Measurements from ENCODE around the gene HOXA3.

The HOXA3 gene

DNA sequence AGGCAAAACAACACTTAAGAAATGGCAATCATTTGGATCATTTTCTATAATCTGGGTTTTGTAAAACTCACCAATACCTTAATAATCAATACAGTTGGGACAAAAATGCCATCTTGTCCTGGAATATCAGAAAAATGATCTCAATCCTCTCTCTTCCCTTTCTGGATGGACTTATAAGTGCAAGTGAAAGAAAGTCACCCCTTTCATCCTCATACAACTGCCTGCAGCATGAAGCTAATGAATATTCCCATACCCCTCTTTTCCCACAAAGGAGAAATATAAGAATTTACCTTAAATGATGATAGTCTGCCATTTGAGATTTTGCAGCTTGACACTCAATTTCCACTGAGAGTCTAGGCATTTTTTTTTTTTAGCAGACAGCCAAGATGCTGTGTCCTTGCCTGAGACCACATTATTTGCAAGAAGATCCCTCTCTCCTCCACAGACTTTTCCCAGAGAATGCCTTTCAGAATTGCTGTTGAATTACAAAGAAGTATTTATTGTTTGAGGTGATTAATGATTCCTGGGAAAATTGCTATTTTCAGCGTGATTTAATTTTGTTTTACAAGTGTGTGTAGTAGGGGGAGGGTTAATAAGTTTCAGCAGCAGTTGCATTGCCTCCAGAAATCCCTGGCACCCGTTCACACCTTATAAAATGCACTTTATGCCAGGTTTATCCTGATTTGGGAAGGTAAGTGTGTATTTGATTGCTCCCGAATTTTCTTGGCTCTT is 25.6 kb downstream of the HOXA3 start:
- TF ChIP-seq, protein P1, sequence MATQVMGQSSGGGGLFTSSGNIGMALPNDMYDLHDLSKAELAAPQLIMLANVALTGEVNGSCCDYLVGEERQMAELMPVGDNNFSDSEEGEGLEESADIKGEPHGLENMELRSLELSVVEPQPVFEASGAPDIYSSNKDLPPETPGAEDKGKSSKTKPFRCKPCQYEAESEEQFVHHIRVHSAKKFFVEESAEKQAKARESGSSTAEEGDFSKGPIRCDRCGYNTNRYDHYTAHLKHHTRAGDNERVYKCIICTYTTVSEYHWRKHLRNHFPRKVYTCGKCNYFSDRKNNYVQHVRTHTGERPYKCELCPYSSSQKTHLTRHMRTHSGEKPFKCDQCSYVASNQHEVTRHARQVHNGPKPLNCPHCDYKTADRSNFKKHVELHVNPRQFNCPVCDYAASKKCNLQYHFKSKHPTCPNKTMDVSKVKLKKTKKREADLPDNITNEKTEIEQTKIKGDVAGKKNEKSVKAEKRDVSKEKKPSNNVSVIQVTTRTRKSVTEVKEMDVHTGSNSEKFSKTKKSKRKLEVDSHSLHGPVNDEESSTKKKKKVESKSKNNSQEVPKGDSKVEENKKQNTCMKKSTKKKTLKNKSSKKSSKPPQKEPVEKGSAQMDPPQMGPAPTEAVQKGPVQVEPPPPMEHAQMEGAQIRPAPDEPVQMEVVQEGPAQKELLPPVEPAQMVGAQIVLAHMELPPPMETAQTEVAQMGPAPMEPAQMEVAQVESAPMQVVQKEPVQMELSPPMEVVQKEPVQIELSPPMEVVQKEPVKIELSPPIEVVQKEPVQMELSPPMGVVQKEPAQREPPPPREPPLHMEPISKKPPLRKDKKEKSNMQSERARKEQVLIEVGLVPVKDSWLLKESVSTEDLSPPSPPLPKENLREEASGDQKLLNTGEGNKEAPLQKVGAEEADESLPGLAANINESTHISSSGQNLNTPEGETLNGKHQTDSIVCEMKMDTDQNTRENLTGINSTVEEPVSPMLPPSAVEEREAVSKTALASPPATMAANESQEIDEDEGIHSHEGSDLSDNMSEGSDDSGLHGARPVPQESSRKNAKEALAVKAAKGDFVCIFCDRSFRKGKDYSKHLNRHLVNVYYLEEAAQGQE (IDR thresholded peaks at IDR 0.05; ENCODE audit: insufficient replicate concordance, low read depth) = no peak
- TF ChIP-seq SPI1 (IDR thresholded peaks at IDR 0.05; ENCODE audit: borderline replicate concordance, low read depth) (no peak), GABPA (IDR thresholded peaks at IDR 0.05; ENCODE audit: low read depth) (no peak), POLR2AphosphoS5 (IDR thresholded peaks at IDR 0.05; ENCODE audit: low read depth) (no peak), CTCF (IDR thresholded peaks at IDR 0.05; ENCODE audit: insufficient read depth, low read length) (no peak)
- H3K27ac ChIP-seq (replicated peaks) = no peak overlapping the region
- no peak overlapping the region for H3K4me3 ChIP-seq (replicated peaks; ENCODE audit: insufficient read depth, low read length)
- peaks cover 4% of the 10 kb centered on the region for H3K27me3 ChIP-seq (ENCODE audit: insufficient read depth, poor library complexity, severe bottlenecking)
- DNase-seq (ENCODE audit: low read depth in 1 of 2, low spot score in 1 of 2) = no peak

DNA sequence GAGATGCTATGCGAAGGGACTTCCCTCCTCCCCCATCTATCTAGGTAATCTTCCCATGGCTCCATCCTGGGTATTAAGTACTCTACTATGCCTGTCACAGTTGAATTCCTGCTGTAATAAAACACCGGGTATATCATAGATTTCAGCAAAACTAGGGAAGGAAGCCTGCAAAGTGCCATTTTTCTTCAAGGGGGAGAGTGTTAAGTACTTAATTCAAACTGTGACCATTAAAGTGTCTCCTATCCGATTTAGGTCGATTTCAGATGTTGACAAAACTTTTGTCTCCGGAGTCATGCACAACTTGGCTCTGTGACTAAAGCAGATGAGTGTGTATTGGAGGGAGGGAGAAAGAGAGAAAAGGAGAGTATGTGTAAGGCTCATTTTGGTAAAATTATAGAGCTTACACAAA is 26.4 kb downstream of the HOXA3 start:
- H3K27ac ChIP-seq (replicated peaks) = no peak overlapping the region
- no peak for DNase-seq (ENCODE audit: low read depth in 1 of 2, low spot score in 1 of 2)
- TF ChIP-seq GABPA (IDR thresholded peaks at IDR 0.05; ENCODE audit: low read depth) = no peak
- TF ChIP-seq POLR2AphosphoS5 (IDR thresholded peaks at IDR 0.05; ENCODE audit: low read depth) = no peak
- TF ChIP-seq CTCF (IDR thresholded peaks at IDR 0.05; ENCODE audit: insufficient read depth, low read length) = no peak
- TF ChIP-seq, protein P1 (IDR thresholded peaks at IDR 0.05; ENCODE audit: insufficient replicate concordance, low read depth) = no peak
- no peak for TF ChIP-seq SPI1 (IDR thresholded peaks at IDR 0.05; ENCODE audit: borderline replicate concordance, low read depth)
- H3K4me3 ChIP-seq (replicated peaks; ENCODE audit: insufficient read depth, low read length) = no peak overlapping the region
- peaks cover 4% of the 10 kb centered on the region for H3K27me3 ChIP-seq (ENCODE audit: insufficient read depth, poor library complexity, severe bottlenecking)

DNA sequence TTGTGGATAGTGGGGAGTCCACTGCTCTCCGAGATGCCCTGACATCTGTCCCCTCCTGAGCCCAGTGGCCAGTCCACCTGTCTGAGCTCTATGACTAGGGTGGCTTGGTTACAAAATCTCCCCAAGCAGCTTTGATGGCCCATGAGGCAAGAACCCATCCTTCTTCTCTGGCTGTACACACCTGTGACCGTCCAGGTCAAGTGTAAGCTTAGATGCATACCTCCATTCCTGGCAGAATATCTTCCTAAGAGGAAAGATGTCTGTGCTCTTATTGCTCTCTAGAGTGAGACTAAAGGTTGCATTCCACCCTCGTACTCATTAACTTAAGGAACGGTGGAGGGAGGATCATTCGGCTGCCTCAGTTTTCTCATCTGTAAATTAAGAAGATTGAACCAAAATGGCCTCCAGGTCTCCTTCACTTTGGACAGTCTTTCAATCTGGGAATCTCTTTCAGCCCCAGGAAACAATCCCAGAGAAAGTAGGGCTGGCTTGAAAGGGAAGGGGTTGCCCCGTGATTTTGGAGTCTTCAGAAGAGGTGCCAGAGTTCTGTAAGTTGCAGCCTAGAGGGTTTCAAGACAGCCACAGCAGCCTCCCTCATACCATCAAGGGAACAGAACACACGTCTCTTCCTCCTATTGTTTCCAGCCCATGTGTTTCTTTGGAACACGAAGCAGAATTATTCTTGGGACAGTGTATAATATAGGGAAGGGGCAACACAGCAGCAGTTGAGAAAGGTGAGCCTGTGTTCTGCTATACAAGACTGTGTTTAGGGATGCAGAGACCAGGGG is 27.3 kb downstream of the HOXA3 start:
- H3K27ac ChIP-seq (replicated peaks) = no peak overlapping the region
- no peak overlapping the region for H3K4me3 ChIP-seq (replicated peaks; ENCODE audit: insufficient read depth, low read length)
- peaks cover 4% of the 10 kb centered on the region for H3K27me3 ChIP-seq (ENCODE audit: insufficient read depth, poor library complexity, severe bottlenecking)
- TF ChIP-seq, protein P1 (IDR thresholded peaks at IDR 0.05; ENCODE audit: insufficient replicate concordance, low read depth) = no peak
- TF ChIP-seq SPI1 (IDR thresholded peaks at IDR 0.05; ENCODE audit: borderline replicate concordance, low read depth) = no peak
- no peak for TF ChIP-seq CTCF (IDR thresholded peaks at IDR 0.05; ENCODE audit: insufficient read depth, low read length)
- TF ChIP-seq POLR2AphosphoS5 (IDR thresholded peaks at IDR 0.05; ENCODE audit: low read depth) = no peak
- DNase-seq (ENCODE audit: low read depth in 1 of 2, low spot score in 1 of 2) = no peak

Data from HL-60 (cell line).